ENCODE measurements around the gene SELENOO. TPM values are rescaled to one million over a fixed set of nuclear protein-coding genes. Genes with fewer than 3 reads are reported as not detected.

Gene SELENOO, protein sequence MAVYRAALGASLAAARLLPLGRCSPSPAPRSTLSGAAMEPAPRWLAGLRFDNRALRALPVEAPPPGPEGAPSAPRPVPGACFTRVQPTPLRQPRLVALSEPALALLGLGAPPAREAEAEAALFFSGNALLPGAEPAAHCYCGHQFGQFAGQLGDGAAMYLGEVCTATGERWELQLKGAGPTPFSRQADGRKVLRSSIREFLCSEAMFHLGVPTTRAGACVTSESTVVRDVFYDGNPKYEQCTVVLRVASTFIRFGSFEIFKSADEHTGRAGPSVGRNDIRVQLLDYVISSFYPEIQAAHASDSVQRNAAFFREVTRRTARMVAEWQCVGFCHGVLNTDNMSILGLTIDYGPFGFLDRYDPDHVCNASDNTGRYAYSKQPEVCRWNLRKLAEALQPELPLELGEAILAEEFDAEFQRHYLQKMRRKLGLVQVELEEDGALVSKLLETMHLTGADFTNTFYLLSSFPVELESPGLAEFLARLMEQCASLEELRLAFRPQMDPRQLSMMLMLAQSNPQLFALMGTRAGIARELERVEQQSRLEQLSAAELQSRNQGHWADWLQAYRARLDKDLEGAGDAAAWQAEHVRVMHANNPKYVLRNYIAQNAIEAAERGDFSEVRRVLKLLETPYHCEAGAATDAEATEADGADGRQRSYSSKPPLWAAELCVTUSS
- polyA plus RNA-seq (2013, experiment 1 of 2): 24.1 TPM
- polyA plus RNA-seq (2013, experiment 2 of 2): 21.2 TPM

DNA sequence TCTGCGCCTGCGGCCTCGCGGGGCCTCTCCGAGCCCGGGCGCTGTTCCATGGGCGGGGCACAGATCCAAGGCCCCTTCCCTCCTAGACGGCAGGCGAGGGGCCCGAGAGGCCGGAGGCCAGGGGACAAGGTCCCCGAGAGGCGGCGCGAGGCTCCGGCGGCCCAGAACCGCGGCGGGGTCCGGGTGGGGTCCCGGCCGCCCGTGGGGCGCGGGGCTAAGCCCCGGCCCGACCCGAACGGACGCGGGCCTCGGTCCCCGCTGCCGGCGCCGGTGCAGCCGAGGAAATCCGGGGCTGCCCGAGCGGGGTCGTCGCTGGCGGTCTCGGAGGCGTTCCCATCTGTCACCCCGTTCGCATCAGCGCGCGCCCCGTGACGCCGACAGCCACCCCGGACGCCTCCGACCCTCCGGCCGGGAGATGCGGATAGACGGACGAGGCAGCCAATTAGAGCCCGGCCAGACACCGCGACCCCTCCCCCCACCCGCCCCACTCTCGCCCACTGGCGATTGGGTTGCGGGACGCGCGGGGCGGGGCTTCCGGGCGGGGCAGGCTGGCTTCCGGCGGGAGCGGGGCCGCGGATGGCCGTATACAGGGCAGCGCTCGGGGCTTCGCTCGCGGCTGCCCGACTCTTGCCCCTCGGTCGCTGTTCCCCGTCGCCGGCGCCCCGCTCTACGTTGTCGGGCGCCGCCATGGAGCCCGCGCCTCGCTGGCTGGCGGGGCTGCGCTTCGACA is at the start of gene SELENOO:
SELENOO (plus strand) TSS at position 551 of the 730 bp plus-strand sequence; CDS start at position 577, 26 bp downstream.
- Histone ChIP-seq H3K9me3 (ENCODE audit: control insufficient read depth, low read length) (peaks cover 10% of the 10 kb centered on the region), H3K4me3 (ENCODE audit: extremely low read depth, insufficient read depth, low read length, poor library complexity, severe bottlenecking) (peak within 1 kb of the TSS; percentile 67), H3K4me1 (ENCODE audit: control insufficient read depth, insufficient read depth, low read length, poor library complexity, severe bottlenecking) (peaks cover 5% of the 10 kb centered on the region), H3K36me3 (ENCODE audit: control insufficient read depth, insufficient read depth, low read length) (peaks cover 50% of the 10 kb centered on the region), H3K27ac (ENCODE audit: low read depth, low read length, severe bottlenecking) (no peak within 1 kb of the TSS)
- 0% methylated on average over 47 to 86 of the region's 105 CpGs for WGBS, 2 experiments (ENCODE audit: insufficient coverage in 2 of 2)

DNA sequence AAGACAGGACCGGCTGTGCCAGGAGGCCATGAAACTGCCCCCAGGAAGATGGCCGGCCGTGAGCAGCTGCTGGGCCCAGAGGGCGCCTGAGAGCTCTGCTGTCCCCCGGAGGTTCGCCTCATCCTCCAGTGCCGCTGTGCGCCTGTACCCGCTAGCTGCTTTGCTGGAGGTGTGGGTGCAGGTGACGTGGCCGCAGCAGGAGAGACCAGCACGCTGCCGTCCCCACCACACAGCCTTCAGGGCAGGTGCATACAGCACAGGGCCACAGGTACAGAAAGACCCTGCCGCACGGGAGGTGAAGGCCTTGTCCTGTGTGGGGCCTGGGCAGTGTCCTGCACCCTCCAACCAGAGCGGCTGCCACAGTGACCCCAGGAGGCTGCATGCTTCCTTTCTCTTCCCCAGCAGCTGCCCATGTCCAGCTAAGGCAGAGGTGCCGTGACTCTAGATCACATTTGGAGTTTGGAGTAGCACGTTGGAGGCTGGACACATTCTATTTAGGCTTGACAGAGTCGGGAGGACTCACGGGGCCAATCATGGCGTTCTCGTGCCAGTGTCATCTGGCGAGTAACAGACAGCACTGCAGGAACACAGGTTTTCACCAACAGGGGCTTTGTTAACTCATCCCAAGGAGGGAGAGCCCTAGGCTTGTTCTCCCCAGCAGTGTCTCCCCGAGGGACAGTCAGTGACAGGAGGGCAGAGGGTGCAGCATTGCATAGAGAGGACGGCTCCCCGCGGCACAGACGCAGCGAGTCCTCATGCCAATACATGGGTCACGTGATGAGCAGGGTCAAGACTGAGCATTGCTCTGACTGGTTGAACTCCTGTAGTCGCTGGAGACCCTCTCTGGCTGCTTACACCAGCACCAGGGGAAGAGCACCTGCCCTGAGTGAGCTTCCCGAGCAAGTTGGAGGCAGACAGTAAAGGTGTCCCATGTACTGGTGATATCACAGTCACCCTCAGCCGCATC is 49.0 kb upstream of the SELENOO start:
- H3K27ac ChIP-seq (ENCODE audit: low read depth, low read length, severe bottlenecking): no peak overlapping the region
- H3K36me3 ChIP-seq (ENCODE audit: control insufficient read depth, insufficient read depth, low read length): no peaks in the 10 kb centered on the region
- no peaks in the 10 kb centered on the region for H3K9me3 ChIP-seq (ENCODE audit: control insufficient read depth, low read length)
- 91 to 92% methylated on average over 27 to 29 of the region's 33 CpGs for WGBS, 2 experiments (ENCODE audit: insufficient coverage in 2 of 2)
- H3K4me3 ChIP-seq (ENCODE audit: extremely low read depth, insufficient read depth, low read length, poor library complexity, severe bottlenecking): no peak overlapping the region
- no peaks in the 10 kb centered on the region for H3K4me1 ChIP-seq (ENCODE audit: control insufficient read depth, insufficient read depth, low read length, poor library complexity, severe bottlenecking)

DNA sequence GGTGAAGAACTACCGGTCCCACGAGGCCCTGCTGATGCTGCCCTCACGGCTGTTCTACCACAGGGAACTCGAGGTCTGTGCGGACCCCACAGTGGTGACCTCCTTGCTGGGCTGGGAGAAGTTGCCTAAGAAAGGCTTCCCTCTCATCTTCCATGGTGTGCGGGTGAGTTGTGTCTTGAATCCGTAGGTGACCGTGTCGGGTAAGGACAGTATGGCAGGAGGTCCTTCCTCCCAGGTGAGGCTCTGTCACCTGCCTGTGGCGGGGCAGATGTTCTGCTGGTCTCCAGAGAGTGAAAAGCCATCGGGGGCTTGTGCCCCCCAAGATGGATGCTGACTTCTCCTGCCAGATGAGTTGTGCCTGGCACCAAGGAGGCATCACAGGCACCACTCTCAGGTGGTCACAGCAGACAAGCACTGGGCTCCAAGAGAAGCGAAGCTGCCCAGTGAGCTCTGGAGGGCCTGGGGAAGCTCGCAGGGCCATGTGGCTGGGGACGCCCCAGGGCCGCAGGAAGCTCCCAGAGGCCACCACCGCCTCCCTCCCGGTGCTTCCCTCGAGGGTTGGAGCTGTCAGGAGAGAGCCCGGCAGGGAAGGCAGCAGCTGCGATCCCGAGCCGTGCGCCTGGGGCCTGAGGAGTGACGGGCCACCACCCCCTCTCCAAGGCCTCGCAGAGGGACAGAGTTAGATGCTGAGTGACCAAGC is 47.6 kb upstream of the SELENOO start:
- Histone ChIP-seq H3K4me1 (ENCODE audit: control insufficient read depth, insufficient read depth, low read length, poor library complexity, severe bottlenecking) (no peaks in the 10 kb centered on the region), H3K9me3 (ENCODE audit: control insufficient read depth, low read length) (no peaks in the 10 kb centered on the region)
- WGBS, 2 experiments (ENCODE audit: insufficient coverage in 2 of 2): 83 to 89% methylated on average over 22 to 25 of the region's 25 CpGs

DNA sequence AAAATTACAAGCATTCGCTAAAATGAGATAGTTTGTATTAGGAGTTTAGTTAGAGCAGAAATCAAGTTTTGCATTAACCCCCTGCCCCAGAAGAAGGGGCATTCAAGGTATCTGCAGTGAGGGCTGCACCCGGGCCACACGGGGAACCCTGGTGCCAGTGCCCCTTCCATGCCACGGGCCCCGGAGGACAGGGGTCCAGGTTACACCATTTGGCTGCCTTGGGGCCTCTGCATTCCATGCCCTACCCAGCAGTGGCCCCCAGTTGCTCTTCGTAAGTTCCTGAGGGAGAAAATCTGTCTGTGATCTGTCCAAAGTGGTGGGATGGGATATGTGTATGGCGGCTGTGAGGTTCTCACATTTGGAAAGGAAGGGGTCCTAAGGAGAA is 47.1 kb upstream of the SELENOO start:
- Histone ChIP-seq H3K4me3 (ENCODE audit: extremely low read depth, insufficient read depth, low read length, poor library complexity, severe bottlenecking) (no peak overlapping the region), H3K4me1 (ENCODE audit: control insufficient read depth, insufficient read depth, low read length, poor library complexity, severe bottlenecking) (no peaks in the 10 kb centered on the region), H3K36me3 (ENCODE audit: control insufficient read depth, insufficient read depth, low read length) (no peaks in the 10 kb centered on the region), H3K27ac (ENCODE audit: low read depth, low read length, severe bottlenecking) (no peak overlapping the region), H3K9me3 (ENCODE audit: control insufficient read depth, low read length) (no peaks in the 10 kb centered on the region)
- WGBS, 2 experiments (ENCODE audit: insufficient coverage in 2 of 2): 92 to 100% methylated on average over 4 to 6 of the region's 7 CpGs

More for the DNA sequence above, 47.6 kb upstream of the SELENOO start:
- Histone ChIP-seq H3K27ac (ENCODE audit: low read depth, low read length, severe bottlenecking) (no peak overlapping the region), H3K4me3 (ENCODE audit: extremely low read depth, insufficient read depth, low read length, poor library complexity, severe bottlenecking) (no peak overlapping the region), H3K36me3 (ENCODE audit: control insufficient read depth, insufficient read depth, low read length) (no peaks in the 10 kb centered on the region)

DNA sequence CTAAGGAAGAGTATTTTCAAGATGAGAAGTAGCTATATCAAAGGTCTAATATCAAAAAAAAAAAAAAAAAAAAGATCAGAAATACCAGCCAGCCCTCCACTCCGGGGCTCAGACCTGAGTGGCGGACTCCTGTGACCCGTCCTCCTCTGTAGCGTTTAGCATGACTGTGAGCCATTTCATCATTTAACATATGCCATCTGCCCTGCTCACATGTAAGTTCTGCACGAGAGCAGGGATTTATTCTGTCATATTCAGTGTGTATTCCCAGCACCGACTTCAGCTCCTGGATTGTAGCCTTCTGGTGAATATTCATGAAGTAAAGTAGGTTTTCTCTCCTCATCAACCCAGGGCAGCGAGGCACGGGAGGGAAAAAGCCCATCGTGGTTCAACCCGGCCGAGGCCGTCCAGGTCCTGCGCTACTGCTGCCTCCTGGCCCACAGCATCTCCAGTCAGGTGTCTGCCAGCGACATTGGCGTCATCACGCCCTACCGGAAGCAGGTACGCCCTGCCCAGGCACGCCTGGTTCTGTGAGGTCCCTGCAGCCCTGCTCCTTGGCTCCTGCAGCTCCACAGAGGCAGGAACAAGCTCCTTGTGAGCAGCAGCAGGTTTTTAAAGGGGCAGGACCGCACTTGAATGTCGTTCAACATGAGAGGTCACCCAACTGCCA is 43.0 kb upstream of the SELENOO start:
- no peaks in the 10 kb centered on the region for H3K36me3 ChIP-seq (ENCODE audit: control insufficient read depth, insufficient read depth, low read length)
- H3K27ac ChIP-seq (ENCODE audit: low read depth, low read length, severe bottlenecking): no peak overlapping the region
- WGBS, 2 experiments (ENCODE audit: insufficient coverage in 2 of 2): 78 to 79% methylated on average over 14 to 19 of the region's 21 CpGs
- H3K4me1 ChIP-seq (ENCODE audit: control insufficient read depth, insufficient read depth, low read length, poor library complexity, severe bottlenecking): no peaks in the 10 kb centered on the region
- H3K4me3 ChIP-seq (ENCODE audit: extremely low read depth, insufficient read depth, low read length, poor library complexity, severe bottlenecking): no peak overlapping the region
- H3K9me3 ChIP-seq (ENCODE audit: control insufficient read depth, low read length): no peaks in the 10 kb centered on the region

DNA sequence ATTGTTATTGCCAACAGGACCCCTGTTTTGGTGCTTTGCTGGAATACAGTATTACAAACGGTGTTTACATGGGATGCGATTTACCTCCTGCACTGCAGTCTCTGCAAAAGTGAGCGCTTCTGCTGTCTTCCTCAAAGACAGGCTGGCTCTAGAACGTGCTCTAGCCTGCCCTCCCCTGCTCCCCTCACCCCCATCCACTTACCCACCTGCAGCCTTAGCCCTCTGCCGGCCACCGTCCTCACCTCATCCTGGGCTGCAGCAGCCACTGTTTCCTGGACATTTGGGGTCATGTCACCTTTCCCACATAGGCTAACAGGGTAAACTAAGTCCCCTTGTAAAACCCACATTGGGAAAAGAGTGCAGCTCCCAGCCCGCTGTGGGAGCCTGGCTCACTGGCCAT is 39.9 kb upstream of the SELENOO start:
- Histone ChIP-seq H3K4me1 (ENCODE audit: control insufficient read depth, insufficient read depth, low read length, poor library complexity, severe bottlenecking) (no peaks in the 10 kb centered on the region), H3K36me3 (ENCODE audit: control insufficient read depth, insufficient read depth, low read length) (no peaks in the 10 kb centered on the region), H3K27ac (ENCODE audit: low read depth, low read length, severe bottlenecking) (no peak overlapping the region), H3K9me3 (ENCODE audit: control insufficient read depth, low read length) (no peaks in the 10 kb centered on the region), H3K4me3 (ENCODE audit: extremely low read depth, insufficient read depth, low read length, poor library complexity, severe bottlenecking) (no peak overlapping the region)
- 81 to 85% methylated on average over 7 of the region's 7 CpGs for WGBS, 2 experiments (ENCODE audit: insufficient coverage in 2 of 2)

DNA sequence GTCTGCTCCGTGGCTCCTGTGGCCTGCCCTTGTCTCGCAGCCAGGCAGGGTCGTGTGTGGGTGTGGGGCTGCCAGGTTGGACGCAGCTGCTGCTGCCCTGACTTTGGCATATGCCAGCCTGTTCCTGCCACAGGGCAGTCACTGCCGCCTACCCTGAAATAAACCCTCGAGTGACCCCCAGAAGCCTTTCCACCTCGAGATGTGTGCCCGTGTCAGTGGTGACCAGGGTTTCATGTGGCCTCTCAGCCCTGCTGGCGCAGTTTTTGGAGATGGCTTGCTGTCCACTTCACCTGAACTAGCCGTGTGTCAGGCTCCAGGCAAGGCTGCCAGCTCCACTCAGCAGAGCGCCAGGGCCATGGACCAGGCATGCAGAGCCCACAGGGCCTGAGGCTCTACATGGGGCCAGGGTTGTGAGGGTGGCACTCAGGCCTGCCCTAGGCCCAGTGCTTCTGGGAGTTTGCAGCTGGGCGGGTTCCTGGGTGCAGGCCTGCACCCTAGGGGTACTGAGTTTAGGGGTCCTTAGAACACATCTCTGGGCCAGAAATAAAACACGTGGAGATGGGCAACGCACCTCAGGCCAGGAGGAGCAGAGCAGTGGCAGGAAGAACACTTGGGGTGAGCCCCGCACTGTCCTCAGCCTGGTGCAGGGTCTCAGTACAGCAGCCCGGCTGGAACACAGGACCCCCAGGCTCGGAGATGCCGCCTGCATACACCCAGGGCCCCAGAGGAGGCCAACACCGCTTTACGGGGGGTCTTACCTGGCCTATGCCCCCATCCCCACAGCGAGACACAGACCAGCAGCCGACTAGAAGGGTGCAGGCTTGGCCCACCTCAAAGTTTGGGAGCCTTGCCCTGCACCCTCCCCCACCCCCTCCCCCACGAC is 39.1 kb upstream of the SELENOO start:
- no peaks in the 10 kb centered on the region for H3K36me3 ChIP-seq (ENCODE audit: control insufficient read depth, insufficient read depth, low read length)
- no peak overlapping the region for H3K4me3 ChIP-seq (ENCODE audit: extremely low read depth, insufficient read depth, low read length, poor library complexity, severe bottlenecking)
- H3K4me1 ChIP-seq (ENCODE audit: control insufficient read depth, insufficient read depth, low read length, poor library complexity, severe bottlenecking): no peaks in the 10 kb centered on the region
- no peaks in the 10 kb centered on the region for H3K9me3 ChIP-seq (ENCODE audit: control insufficient read depth, low read length)
- no peak overlapping the region for H3K27ac ChIP-seq (ENCODE audit: low read depth, low read length, severe bottlenecking)
- 92 to 93% methylated on average over 20 of the region's 23 CpGs for WGBS, 2 experiments (ENCODE audit: insufficient coverage in 2 of 2)

DNA sequence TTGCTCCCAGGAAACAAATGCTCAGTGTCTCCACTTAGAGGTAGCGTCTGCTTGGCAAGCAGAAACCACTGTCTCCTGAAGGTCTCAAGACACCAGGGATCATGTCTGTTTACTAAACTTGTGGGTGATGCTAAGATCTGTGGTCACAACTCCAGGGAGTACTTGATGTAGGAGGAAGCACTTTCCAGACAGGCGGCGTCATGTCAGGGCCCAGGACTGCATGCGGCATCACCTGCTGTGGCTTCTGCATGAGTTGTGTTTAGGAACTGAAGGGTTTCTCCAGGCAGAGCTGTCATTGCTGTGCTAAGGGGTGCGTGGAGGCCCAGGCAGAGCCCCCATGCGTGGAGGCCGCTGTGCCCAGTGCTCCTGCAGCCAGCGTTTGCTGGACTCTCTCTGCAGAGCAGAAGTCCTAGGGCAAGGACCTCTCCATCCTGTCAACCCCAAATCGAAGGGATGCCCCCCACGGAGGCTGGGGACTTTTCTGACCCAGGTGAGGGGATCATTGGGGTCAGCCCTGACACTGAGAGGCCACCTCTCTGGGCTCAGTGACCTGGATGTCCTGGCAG is 38.3 kb upstream of the SELENOO start:
- 86 to 95% methylated on average over 8 to 10 of the region's 10 CpGs for WGBS, 2 experiments (ENCODE audit: insufficient coverage in 2 of 2)

More for the DNA sequence above, 38.3 kb upstream of the SELENOO start:
- no peaks in the 10 kb centered on the region for H3K36me3 ChIP-seq (ENCODE audit: control insufficient read depth, insufficient read depth, low read length)
- no peak overlapping the region for H3K27ac ChIP-seq (ENCODE audit: low read depth, low read length, severe bottlenecking)
- H3K9me3 ChIP-seq (ENCODE audit: control insufficient read depth, low read length): no peaks in the 10 kb centered on the region
- no peaks in the 10 kb centered on the region for H3K4me1 ChIP-seq (ENCODE audit: control insufficient read depth, insufficient read depth, low read length, poor library complexity, severe bottlenecking)
- H3K4me3 ChIP-seq (ENCODE audit: extremely low read depth, insufficient read depth, low read length, poor library complexity, severe bottlenecking): no peak overlapping the region
